ENCODE measurements around the gene CCDC6. TPM values are rescaled to one million over a fixed set of nuclear protein-coding genes. Genes with fewer than 3 reads are reported as not detected.

Gene CCDC6
- total RNA-seq, 1 donor from 2014 or later: 57.6 TPM

DNA sequence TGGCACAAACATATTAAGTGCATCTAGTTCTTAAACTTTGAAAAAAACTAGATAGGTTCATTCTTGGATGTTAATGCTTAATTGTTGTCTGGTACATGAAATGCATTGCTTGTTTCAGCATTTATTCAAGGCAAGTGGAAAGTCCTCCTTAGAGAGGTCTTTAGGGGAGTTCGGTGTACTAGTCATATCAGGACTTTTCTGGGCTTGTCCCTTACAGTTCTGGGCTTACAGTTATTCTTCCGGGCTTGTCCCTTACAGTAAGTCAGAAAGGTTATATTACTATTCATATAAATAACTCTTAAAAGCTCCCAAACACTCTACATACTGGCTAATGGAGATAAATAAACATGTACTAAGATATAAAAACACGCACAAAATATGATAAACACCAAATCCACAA, 91.5 kb downstream of the CCDC6 start:
- no peak for DNase-seq (ENCODE audit: low spot score, unreplicated experiment)
- Mint-ChIP-seq H3K4me3 (ENCODE audit: low read depth) (no peak overlapping the region), H3K4me1 (ENCODE audit: low read depth) (no peaks in the 10 kb centered on the region), H3K36me3 (ENCODE audit: insufficient read depth) (peaks cover 11% of the 10 kb centered on the region), H3K27me3 (no peaks in the 10 kb centered on the region), H3K27ac (peak overlapping the region; percentile 25), H3K9me3 (ENCODE audit: low read depth) (no peaks in the 10 kb centered on the region)
- no peak for TF ChIP-seq CTCF (IDR thresholded peaks at IDR 0.05; ENCODE audit: unreplicated experiment)

DNA sequence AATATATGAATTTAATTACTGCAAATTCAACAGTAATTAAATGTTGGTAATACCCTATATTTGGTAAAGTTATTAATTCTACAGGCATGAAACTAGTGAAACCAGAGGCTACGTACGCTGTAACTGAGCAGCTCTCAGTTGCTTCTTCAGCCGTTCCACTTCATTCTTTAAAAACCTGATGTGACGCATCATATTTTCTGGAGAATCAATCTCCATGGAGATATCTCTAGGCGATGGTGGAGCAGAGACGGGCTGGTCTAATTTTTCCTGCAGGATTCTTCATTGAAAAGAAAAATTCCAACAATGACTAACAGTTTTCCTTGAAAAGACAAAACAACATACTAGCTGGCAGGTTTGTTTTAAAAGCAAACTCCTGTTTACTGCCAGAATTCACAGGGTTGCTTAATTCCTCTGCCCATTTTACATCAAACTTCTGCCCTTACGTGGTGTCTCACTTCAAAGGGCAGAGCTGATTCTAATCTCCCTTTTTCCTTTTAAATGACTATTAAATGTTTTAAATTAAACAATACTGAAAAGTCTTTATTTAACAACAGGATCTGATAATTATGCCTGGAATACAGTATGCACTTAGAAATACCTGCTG, 93.7 kb downstream of the CCDC6 start:
- TF ChIP-seq CTCF (IDR thresholded peaks at IDR 0.05; ENCODE audit: unreplicated experiment): no peak
- H3K4me3 Mint-ChIP-seq (ENCODE audit: low read depth): no peak overlapping the region
- H3K27ac Mint-ChIP-seq: no peak overlapping the region
- peaks cover 18% of the 10 kb centered on the region for H3K36me3 Mint-ChIP-seq (ENCODE audit: insufficient read depth)
- H3K27me3 Mint-ChIP-seq: no peaks in the 10 kb centered on the region
- no peaks in the 10 kb centered on the region for H3K4me1 Mint-ChIP-seq (ENCODE audit: low read depth)
- no peak for DNase-seq (ENCODE audit: low spot score, unreplicated experiment)
- no peaks in the 10 kb centered on the region for H3K9me3 Mint-ChIP-seq (ENCODE audit: low read depth)

DNA sequence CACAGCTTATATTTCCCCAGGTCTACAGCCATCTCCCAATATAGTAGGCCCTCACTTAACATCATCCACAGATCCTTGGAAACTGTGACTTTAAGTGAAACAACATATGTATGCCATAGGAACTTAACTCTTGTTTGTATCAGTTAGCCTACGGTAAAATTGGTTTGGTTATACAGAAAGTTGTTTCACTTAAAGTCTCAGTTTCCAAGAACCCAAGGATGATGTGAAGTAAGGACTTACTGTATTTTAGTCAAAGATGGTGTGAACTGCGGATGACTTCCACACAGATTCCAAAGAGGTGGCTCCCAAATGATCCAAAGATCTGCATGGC, 96.7 kb downstream of the CCDC6 start:
- Mint-ChIP-seq H3K27me3 (no peaks in the 10 kb centered on the region), H3K4me3 (ENCODE audit: low read depth) (no peak overlapping the region), H3K27ac (no peak overlapping the region), H3K36me3 (ENCODE audit: insufficient read depth) (peaks cover 30% of the 10 kb centered on the region), H3K9me3 (ENCODE audit: low read depth) (no peaks in the 10 kb centered on the region), H3K4me1 (ENCODE audit: low read depth) (no peaks in the 10 kb centered on the region)
- DNase-seq (ENCODE audit: low spot score, unreplicated experiment): no peak
- no peak for TF ChIP-seq CTCF (IDR thresholded peaks at IDR 0.05; ENCODE audit: unreplicated experiment)

GRCh38 chr10:59808896-59809643, 97.3 kb downstream of the CCDC6 start:
- Mint-ChIP-seq H3K9me3 (ENCODE audit: low read depth) (no peaks in the 10 kb centered on the region), H3K27me3 (no peaks in the 10 kb centered on the region), H3K27ac (no peak overlapping the region), H3K4me1 (ENCODE audit: low read depth) (no peaks in the 10 kb centered on the region), H3K4me3 (ENCODE audit: low read depth) (no peak overlapping the region), H3K36me3 (ENCODE audit: insufficient read depth) (peaks cover 33% of the 10 kb centered on the region)
- DNase-seq (ENCODE audit: low spot score, unreplicated experiment): peak; percentile 65
- TF ChIP-seq CTCF (IDR thresholded peaks at IDR 0.05; ENCODE audit: unreplicated experiment): peak; percentile 80

DNA sequence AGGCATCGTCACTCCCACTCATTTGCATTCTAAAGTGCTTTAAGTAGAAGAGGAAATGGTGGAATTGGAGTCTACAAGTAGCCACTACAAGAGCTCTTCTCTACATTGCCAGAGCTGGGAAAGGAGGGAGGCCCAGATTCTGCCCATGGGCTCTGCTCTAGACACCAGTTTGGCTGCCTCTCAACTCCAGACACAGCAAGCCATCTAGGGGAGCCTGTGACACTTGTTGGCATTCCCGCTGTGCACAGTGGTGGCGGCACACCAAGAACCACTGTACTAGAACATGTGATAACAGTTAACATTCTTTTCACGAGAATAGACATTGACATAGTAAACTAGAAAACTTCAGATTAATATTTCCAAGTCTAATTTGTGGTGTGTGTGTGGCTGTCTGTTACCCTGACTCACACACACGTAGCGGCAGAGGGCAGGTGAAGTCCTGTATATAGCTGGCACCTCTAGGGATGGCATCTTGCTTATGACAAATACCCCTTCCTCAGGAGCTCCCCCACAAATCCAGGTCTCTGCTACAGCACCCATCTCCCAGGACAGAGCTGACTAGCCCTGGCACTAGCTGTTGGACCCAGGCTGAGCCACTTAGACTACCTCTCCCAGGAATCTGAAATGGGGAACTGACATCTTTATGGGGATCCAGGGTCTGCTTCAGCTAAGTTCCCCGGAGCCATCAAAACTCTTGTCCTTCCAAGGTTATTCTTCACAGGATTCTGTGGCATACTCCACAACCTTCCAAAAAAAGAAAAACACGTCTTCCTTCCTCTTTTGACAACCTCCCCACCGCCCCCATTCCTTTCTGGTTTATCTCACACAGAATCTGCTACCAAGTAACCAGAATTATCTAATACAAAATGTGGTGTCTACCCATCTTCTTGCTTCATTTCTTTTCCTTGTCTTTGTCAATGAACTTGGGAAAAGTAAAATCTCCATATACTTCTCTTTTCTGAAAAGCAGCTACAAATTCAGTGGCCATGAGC, 98.4 kb downstream of the CCDC6 start:
- no peaks in the 10 kb centered on the region for H3K4me1 Mint-ChIP-seq (ENCODE audit: low read depth)
- TF ChIP-seq CTCF (IDR thresholded peaks at IDR 0.05; ENCODE audit: unreplicated experiment): no peak
- no peaks in the 10 kb centered on the region for H3K9me3 Mint-ChIP-seq (ENCODE audit: low read depth)
- H3K27ac Mint-ChIP-seq: no peak overlapping the region
- DNase-seq (ENCODE audit: low spot score, unreplicated experiment): no peak
- H3K4me3 Mint-ChIP-seq (ENCODE audit: low read depth): no peak overlapping the region
- no peaks in the 10 kb centered on the region for H3K27me3 Mint-ChIP-seq
- H3K36me3 Mint-ChIP-seq (ENCODE audit: insufficient read depth): peaks cover 36% of the 10 kb centered on the region

All from progenitor cell of endocrine pancreas (in vitro differentiated cells).